ENCODE data around the gene MMP14.

Gene MMP14

DNA sequence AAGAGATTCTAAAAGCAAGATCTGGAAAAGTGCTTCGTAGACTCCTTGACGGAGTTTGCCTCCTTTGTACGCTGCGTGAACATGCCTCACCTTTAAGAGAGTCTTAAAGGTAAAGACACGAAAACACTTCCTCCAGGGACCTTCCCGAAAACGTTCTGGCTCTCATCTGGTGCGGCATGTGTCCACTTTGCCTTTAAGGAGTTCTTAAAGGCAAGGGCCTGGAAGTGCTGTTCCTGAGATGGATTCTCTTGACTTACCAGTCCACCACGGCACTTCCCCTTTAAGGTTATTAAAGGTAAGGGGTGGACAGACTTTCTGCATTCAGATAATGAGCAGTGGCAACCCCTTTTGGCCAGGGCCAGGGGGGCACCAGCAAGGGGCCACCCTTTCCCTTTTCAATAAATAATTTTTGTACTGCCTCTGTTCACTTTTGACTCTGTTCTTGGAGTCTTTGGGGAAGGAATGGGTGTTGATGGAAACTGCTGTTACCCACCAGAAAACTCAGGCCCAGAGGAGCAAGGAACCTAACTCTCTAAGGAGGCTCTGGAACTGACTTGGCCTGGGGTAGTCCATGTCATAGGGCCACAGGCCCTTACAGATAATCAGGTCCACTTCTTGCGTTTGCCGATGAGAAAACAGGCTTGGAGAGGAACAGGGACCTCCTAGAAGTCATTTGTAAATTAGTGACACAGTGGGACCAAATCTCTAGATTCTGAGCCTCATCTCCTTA, 51.0 kb downstream of the MMP14 start:
- TF ChIP-seq, protein P1, sequence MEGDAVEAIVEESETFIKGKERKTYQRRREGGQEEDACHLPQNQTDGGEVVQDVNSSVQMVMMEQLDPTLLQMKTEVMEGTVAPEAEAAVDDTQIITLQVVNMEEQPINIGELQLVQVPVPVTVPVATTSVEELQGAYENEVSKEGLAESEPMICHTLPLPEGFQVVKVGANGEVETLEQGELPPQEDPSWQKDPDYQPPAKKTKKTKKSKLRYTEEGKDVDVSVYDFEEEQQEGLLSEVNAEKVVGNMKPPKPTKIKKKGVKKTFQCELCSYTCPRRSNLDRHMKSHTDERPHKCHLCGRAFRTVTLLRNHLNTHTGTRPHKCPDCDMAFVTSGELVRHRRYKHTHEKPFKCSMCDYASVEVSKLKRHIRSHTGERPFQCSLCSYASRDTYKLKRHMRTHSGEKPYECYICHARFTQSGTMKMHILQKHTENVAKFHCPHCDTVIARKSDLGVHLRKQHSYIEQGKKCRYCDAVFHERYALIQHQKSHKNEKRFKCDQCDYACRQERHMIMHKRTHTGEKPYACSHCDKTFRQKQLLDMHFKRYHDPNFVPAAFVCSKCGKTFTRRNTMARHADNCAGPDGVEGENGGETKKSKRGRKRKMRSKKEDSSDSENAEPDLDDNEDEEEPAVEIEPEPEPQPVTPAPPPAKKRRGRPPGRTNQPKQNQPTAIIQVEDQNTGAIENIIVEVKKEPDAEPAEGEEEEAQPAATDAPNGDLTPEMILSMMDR (IDR thresholded peaks at IDR 0.05; ENCODE audit: low read depth, low read length, missing control alignments), result no peak
- H3K4me3 ChIP-seq (replicated peaks; ENCODE audit: low read depth, low read length), result peak overlapping the region; percentile 40
- DNase-seq (ENCODE audit: extremely low read depth, low read depth), result no peak

DNA sequence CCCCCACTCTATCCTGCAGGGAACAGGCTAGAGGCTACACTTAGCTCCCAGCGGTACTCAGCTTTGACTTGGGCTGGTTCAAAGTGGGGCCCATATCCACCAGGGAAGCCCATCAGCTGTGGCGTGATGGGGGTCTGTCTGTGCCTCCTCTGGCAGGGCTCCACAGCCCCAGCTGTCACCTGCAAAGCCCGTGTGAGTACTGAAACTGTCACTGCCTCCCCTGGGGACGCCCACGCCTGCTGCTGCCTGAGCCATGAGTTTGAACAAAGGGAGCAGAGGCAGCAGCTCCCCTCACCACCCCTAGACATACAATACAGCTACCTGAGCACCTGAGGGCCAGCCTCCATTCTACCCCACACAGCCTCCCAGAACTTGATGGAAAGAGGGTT, 51.6 kb downstream of the MMP14 start:
- TF ChIP-seq, protein P1 (IDR thresholded peaks at IDR 0.05; ENCODE audit: low read depth, low read length, missing control alignments), result no peak
- no peak for DNase-seq (ENCODE audit: extremely low read depth, low read depth)
- peak overlapping the region; percentile 40 for H3K4me3 ChIP-seq (replicated peaks; ENCODE audit: low read depth, low read length)

DNA sequence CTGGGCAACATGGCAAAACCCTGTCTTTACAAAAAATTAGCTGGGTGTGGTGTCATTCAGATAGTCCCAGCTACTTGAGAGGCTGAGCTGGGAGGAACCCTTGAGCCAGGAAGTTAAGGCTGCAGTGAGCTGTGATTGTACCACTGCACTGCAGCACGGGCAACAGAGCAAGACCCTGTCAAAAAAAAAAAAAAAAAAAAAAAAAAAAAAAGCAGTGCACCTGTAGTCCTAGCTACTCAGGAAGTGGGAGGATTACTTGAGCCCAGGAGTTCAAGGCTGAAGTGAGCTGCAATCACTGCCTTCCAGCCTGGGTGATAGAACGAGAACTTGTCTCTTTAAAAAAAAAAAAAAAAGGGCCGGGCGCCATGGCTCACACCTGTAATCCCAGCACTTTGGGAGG, 52.3 kb downstream of the MMP14 start:
- no peak overlapping the region for H3K4me3 ChIP-seq (replicated peaks; ENCODE audit: low read depth, low read length)
- TF ChIP-seq, protein P1 (IDR thresholded peaks at IDR 0.05; ENCODE audit: low read depth, low read length, missing control alignments), result no peak
- no peak for DNase-seq (ENCODE audit: extremely low read depth, low read depth)

DNA sequence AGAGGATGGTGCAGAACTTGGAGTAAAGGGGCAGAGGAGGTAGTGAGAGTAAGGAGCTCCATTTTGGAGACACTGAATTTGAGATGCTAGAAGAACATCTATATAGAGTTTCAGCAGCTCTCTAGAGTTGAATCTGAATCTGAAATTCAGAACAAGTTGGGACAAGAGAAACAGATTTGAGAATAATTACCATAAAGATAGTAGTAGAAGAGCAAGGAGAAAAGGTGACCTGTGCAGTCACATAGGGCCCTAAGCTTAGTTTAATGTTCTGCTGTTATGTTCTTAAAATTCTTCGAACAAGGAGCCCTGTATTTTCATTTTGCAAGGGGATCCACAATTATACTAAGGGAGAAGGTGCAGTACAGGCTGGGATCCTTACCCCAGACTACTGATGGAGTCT, 54.0 kb downstream of the MMP14 start:
- H3K4me3 ChIP-seq (replicated peaks; ENCODE audit: low read depth, low read length), result no peak overlapping the region
- DNase-seq (ENCODE audit: extremely low read depth, low read depth), result no peak
- TF ChIP-seq, protein P1 (IDR thresholded peaks at IDR 0.05; ENCODE audit: low read depth, low read length, missing control alignments), result no peak

DNA sequence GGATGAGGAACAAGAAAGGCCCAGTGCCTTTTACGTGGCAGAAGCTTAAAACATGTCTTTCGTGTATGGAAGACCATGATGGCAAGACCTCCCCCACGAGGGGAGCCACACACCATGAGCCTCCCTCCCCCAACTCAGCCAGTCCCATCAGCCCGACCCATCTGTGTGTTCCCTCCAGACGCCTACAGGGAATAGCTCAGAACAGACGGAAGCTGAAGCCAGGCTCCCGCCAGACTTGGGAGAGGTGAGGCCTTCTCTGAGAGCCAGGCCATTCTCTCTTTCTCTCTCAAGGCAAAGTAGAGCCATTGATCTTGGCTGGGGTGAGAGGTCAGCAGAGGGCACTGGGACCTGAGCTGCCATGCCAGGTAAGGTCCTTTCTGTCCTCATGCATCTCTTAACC, 56.1 kb downstream of the MMP14 start:
- TF ChIP-seq, protein P1 (IDR thresholded peaks at IDR 0.05; ENCODE audit: low read depth, low read length, missing control alignments), result no peak
- no peak for DNase-seq (ENCODE audit: extremely low read depth, low read depth)
- no peak overlapping the region for H3K4me3 ChIP-seq (replicated peaks; ENCODE audit: low read depth, low read length)

DNA sequence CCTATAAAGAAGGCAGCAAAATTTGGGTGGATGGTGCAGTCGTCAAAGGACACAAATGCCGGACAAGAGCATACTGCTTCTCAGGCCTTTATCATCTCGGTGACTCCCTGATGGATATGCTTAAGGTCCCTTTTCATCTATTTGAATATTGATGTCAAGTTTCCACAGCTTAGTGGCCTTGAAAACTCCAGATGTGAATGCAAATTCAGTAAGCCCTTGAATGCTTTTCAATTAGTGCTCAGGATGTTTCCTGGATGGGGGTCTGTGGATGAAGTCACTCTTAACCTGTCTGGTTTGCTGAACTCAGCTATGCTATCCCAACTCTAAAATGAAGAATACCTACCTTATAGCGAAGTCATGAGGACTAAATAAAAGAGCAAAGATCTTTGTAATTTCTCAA, 57.3 kb downstream of the MMP14 start:
- H3K4me3 ChIP-seq (replicated peaks; ENCODE audit: low read depth, low read length), result no peak overlapping the region
- TF ChIP-seq, protein P1 (IDR thresholded peaks at IDR 0.05; ENCODE audit: low read depth, low read length, missing control alignments), result no peak
- no peak for DNase-seq (ENCODE audit: extremely low read depth, low read depth)

DNA sequence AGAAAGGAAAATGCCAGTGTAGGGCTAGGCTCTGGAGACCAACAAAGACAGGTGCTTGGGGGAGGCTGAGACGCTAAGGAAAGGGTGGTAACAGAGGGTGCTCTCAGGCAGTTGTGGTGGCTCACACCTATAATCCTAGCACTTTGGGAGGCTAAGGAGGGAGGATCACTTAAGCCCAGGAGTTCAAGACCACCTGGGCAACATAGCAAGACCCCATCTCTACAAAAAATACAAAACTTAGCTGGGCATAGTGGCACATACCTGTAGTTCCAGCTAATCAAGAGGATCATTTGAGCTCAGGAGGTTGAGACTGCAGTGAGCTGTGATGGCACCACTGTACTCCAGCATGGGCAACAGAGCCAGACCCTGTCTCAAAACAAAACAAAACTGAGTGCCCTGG, 59.0 kb downstream of the MMP14 start:
- DNase-seq (ENCODE audit: extremely low read depth, low read depth), result no peak
- TF ChIP-seq, protein P1 (IDR thresholded peaks at IDR 0.05; ENCODE audit: low read depth, low read length, missing control alignments), result no peak
- no peak overlapping the region for H3K4me3 ChIP-seq (replicated peaks; ENCODE audit: low read depth, low read length)

All from HFF-Myc (cell line).